HG03159 (cell line): ENCODE data around the gene DLAT.
"Not testable (repeated sequence)": the region's sequence is repeated elsewhere in the genome, so short reads cannot be mapped to it uniquely, and the experiment has no call there.

Experiments used
- ATAC-seq: cut with Tn5 transposase; IDR thresholded peaks from one replicate; pipeline ENCODE4 v1.9.1; 2021; ENCODE audit warnings: mild to moderate bottlenecking, moderate library complexity; ENCODE audit not compliant: unreplicated experiment

The DLAT gene

DNA sequence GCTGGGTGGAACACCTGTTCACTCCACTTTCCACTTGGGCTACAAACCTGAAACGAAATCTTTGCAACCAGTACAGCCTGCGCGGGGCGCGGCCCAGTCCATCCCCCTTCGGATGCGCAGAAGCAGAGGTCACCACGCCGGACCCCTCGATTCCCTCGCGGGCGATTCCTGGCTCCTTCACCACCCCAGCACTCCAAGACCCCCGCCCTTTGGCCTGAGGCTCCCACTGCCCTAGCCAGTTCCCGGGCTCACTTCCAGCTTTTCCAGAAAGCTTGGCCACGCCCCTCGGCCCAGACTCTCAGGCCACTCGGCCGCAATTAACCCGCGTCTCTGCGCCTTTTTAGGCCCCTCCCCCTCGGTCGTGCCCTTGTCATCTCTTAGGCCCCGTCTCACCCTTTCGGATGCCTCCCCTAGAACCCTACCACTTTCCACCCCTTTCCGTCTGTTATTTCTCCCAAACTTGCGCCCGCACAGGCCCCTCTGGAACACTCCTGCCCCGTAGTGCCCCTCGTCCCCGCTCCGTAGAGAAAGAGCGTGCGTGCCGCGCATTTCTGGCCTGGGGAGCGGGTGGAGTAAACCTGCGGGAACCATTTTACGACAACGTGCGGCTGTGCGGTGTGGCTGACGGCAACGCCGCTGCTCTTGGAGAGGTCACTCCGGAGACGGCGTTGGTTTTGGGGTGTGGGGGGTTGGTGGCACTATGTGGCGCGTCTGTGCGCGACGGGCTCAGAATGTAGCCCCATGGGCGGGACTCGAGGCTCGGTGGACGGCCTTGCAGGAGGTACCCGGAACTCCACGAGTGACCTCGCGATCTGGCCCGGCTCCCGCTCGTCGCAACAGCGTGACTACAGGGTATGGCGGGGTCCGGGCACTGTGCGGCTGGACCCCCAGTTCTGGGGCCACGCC, at the start of gene DLAT:
Gene DLAT, plus strand, starts transcription at position 636 of the 906 bp plus-strand sequence. Its CDS starts 65 bp downstream, at position 701.
- peak; percentile 74 for ATAC-seq

DNA sequence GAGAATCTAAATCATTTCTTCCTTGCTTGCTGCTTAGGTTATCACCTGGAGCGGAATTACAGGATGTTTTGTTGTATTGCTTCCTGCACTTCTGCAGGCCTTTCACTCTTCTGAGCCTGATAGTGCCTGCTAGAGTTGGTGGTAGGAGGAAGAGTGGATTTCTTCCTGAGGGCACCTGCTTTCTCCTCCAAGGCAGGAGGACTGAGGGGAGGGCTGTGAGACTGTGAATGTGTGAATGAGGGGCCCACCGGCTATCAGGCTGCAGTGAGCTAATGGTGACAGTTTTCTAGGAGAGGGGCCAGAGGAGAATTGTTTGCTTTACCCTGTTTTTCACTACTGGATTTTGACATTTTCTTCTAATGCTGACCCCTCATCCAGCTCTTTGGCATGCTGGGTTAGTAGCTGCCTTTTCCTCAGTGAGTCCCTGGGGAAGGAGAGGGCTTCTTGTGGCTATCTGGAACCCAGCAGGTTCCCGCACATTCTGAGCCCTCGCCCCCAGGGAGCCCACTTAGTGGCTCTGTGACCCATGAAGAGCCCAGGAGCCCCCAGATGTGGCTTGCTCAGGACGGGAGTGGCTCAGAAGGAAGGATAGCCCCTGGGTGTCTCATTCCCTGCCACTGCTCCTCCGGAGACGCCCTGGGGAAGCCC, 49.0 kb upstream of the DLAT start:
- ATAC-seq: no peak

DNA sequence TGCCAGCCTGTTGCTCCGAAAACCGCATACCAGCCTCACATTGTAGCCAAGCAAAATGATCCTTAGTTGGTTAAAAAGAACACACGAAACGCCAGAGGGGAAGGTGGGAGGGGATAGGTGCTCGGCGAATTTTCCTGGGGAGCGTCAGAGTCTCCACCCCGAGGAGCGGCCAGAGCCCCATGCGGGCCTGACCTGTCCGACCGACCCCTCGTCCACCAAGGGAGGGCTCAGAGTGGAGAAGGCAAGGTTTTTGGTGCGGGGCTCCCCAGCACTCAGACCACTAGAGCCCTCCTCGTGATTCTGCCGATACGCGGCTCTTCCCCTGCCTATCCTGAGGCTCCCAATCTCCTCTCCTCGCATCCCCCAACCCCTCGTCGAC, 48.5 kb upstream of the DLAT start:
- ATAC-seq: no peak

DNA sequence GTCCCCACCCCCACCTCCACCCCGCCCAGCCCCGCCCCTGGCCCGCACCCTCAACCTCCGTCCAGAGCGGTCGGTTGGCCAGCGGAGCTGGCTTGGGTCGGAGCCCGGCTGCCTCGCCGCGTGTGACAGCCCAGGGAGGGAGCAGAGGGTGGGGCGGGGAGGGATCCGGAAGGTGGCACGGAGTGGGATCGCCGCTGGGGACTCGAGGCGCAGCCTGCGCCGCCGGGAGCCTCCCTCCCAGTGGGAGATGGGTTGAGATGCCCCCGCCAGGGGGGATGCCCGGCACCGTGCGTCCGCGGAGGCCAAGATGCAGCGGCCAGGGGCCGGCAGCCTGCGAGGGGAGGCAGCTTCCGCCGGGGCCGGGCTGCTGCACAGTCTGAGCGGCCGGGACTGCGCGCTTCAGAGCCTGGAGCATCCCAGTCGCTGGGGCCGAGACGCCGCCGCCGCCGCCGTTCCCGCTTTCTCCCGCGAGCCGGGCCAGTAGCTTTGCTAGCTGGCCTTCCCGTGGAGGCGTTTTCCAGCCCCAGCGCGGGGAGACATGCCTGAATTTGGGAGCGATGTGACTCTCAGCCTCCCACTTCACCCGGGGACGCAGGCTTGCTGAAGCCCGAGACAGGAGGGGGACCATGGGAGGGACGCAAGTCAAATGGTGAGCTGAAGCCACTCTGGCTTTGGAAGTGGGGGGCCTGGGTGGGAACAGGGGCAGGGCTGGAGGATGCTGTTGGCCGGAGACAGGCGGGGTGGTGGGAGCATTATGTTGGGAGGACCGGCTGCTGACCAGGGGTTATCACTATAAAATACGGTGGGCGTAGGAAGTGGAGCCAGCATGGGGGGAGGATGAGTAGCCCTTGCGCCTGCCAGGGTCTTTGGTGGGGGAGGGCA, 47.8 kb upstream of the DLAT start:
- ATAC-seq: peak; percentile 42

DNA sequence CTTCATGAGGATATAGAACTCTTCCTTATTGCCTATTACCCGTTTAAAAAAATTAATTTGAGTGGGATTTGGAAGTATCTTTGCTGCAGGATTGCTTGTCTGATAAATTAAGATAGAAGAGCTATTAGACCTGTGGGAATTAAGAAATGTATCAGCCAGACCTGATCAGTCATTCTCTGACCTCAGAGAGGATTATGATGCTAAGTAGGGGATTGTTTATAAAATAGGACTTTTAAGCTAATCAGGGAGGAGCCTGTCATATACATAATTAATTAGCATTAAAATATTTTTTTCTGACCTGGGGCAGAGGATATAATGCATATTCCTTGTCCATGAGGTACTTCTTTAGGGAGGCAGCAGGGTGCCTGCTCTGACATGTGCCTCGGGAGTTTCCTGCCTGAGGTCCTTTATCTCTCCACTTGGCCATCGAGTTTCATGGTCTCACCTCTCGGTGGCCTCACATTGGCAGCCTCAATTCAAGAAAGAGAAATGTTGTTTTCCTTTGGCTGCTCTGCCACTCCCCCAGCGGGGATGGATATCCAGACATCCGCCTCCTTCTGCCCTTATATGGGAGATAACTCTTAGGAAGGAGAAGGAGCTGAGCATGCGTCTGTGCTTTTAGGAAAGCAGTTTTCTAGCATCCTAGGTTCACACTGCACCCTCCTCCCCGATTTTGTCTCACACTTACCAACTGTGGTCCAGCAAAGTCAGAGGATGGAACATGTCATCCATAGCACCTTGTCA, 47.0 kb upstream of the DLAT start:
- no peak for ATAC-seq

DNA sequence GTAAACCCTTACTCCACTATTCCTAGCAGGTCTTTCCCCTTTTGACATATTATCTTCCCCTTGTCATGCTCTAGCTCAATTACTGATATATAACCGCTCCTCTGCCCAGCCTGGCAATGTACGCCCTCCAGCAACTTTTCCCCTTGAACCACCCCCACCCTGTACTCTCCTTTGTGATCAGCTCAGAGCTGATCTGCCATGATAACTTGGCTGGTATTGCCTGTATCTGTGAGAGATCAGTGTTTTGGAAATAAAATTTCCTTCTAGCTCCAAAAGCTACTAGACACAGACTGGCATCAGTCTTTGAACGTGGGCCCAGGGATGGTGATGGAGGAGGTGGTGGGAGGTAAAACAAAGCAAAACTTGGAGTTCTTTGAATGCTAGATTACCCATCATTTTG, 45.1 kb upstream of the DLAT start:
- ATAC-seq: no peak

DNA sequence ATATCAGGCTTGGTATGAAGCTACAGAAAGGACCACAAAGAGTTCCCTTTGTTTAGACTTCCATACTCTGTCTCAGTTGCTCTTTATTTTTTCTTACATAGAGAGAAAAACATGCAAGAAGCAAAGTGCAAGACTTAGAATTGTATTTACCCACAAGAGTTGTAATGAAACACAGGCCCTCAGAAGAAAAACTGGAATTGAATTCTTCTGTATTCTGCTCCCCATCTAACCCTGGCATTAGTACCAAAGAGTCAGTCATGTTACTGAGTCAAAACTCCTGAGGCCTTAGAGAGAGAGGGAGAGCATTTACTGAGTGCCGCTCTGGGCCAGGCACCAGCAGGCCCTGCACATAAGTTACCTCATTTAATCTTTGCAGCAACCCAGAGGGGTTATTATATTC, 43.9 kb upstream of the DLAT start:
- ATAC-seq: no peak

DNA sequence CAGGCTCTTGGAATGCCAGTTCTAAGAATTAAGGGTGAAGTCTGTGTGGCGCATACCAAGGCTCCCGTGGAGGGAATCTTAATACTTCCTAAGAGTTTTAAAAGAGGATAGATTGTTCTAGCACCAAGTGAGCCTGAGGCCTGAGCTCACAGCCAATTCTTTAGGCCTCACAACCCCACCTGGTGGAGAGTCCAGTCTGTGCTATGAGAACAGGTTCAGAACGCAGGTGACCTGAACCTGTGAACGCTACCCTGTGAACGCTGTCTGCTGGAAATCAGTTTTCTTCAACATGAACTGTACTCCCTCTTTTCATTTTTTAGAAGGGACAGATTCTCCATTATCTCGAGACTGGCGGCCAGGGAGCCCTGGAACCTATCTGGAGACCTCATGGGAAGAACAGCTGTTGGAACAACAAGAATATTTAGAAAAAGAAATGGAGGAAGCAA, 43.2 kb upstream of the DLAT start:
- peak; percentile 72 for ATAC-seq

DNA sequence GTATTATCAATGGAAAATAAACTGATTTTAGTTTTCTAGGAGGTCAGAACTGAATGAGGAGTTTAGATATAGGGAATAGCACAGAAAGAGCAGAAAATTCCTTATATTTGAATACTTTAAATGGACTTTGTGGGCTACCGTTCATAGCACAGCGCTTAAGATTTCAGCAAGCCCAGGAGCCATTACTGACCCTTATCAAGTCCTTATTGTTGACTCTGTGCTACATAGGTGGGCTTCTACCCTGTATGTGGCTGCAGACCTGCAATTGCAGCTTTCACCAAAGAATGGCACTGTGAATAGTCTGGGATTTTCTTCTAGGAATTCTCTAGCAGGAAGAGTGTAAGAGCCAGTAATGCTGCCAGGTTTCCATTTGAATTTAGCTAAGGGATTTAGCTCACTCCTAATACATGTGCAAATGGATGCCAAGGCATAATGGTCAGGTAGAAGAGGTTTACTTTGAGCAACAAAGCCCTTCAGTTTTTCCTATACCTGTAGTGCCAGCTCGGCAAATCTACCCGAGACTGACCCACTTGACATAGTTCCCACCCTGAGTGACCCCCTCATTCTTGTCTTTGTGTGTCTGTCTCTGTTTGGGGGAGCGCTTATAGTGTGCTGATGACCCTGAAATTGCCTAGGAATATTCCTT, 42.5 kb upstream of the DLAT start:
- ATAC-seq: no peak

DNA sequence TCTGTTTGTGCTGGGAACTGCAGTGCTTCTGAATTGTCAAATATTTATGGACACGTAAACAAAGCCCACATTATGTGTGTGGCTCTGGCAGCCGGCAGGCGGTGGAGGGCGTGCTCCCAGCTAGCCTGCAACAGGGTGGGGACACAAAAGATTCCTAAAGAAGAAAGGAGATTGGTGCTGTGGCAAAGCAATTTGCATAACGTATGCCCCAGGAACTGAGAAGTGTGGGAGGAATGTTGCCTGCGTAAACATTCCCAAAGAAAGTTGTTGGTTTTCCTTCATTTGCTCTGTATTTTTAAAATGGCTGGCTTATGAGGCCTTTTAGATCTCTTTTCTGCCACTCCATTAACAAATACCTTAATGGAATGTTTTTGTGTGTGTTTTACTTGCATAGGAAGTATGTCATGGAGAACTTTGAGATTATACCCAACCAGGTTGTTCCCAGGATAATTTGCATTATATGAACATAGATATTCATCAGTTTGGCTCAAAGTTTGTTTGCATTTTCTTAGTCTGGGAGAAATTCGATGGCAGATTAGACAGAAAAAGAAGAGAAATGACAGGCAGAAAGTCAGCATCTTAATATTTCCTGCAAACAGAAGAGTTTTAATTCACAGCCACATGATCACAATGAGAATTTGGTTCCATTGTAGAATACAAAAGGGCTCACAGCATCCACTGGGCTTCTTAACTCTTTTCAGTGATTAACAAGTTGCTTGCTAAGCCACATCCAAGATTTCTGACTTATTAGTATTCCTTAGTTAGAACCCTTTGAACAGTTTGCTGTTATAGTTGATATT, 41.8 kb upstream of the DLAT start:
- ATAC-seq: no peak

DNA sequence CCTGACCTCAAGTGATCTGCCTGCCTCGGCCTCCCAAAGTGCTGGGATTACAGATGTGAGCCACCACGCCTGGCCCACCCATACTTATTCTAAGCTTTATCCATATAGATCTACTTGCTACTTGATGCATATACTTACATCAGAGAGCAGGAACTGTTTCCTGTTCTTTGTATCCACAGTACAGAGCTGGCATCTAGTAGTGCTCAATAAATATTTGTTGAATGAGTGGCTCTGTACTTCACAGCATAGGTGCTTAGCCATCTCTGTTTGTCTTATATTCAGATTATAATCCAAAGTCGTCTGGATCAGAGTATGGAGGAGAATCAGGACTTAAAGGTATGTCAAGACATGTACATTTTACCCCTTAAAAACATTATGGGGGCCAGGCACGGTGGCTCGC, 38.6 kb upstream of the DLAT start:
- no peak for ATAC-seq

DNA sequence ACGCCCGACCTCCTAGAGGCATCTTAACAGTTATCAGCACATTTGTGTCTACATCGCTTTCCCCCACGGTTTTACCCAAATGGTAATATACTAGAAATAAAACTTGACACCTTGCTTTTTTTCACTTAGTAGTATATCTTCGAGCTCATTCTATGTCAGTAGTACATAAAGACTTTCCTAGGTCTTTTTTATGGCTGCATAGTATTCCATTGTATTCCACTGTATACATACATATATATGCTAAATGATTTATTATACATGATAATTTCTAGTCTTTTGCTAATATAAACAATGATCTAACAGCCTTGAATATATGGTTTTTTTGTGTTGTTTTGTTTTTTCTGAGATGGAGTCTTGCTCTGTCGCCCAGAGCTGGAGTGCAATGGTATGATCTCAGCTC, 34.8 kb upstream of the DLAT start:
- ATAC-seq: no peak

DNA sequence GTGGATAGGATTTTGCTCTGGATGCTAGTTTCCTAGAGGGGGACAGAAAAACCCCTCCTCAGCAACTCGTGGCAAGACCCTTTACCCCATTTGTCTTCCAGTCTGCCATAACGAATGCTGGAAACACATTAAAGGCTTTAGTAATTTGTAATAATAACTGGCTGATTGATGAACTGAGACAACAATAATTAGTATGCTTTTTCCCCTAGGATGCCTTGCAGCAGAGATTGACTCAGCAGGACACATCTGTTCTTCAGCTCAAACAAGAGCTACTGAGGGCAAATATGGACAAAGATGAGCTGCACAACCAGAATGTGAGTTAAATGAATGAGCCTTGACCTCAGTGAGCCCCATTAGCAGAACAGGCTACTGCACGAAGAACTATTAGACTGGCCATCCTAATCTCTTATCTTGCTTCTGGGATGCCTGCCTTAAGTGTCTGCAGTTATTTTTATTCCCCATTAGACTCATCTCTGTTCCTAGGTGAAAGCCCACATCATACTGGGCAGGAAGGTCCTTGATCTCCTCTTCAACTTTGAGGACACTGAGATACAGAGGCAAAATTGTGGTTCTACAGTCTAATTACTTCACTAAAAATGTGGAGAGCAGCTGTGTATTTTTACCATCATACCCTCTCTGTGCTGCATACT, 32.9 kb upstream of the DLAT start:
- no peak for ATAC-seq

DNA sequence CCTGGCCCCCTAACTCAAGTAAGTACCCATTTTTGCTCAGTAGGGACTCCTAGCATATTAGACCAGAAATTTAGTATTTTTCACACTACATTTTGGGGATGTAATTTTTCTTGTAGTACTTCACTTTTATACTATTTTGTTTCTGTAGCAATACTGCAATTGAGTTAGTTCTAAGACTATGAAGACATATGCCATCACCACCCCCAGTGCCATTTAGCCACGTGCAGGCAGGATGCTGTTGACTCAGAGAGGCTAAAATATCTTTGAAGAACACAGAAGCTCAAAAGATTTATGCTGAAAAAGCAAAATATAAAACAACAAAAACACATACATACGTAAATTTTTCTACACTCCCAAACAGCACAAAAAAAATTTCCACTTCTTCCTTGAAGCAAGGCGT, 29.1 kb upstream of the DLAT start:
- no peak for ATAC-seq

DNA sequence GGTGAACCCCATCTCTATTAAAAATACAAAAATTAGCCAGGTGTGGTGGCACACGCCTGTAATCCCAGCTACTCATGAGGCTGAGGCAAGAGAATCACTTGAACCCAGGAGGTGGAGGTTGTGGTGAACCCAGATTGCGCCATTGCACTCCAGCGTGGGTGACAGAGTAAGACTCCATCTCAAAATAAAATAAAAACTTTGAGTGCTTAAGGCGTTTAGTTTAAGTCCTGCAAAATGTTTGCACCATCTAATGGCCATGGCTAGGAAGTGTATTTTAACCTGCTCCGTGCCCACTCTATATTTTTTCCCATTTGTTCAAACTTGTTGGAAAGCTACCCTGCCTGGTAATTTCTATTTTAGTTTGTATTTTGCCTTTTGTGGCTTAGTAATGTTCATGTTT, 28.5 kb upstream of the DLAT start:
- ATAC-seq: not testable (repeated sequence)

DNA sequence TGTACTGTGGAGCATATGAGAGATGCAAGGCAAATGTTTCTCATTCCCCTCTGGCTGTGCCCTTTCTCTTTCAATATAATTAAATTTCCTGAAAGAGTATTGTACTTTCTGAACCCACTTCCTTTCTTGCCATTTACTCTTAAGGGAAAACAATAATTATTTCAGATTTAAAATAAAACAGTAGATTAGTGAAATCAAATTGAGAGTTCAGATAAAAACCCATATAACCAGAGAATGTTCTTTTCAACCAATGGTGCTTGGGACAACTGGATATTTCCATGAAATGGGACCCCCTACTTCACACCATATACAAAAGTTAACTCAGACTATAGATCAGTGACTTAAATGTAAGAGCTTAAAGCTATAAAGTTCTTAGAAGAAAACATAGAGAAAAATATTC, 26.1 kb upstream of the DLAT start:
- no peak for ATAC-seq

DNA sequence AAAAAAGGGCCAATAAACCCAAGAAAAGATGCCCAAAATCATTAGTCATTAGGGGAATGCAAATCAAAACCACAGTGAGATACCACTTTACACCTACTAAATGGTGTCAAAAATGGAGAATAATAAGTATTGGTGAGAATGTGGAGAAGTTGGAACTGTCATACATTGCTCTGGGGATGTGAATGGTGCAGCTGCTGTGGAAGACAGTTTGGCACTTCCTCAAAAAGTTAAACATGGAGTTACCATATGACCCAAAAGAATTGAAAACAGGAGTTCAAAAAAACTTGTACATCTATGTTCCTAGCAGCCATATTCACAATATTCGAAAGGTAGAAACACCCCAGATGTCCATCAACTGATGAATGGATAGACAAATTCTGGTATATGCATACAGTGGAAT, 24.5 kb upstream of the DLAT start:
- ATAC-seq: no peak

DNA sequence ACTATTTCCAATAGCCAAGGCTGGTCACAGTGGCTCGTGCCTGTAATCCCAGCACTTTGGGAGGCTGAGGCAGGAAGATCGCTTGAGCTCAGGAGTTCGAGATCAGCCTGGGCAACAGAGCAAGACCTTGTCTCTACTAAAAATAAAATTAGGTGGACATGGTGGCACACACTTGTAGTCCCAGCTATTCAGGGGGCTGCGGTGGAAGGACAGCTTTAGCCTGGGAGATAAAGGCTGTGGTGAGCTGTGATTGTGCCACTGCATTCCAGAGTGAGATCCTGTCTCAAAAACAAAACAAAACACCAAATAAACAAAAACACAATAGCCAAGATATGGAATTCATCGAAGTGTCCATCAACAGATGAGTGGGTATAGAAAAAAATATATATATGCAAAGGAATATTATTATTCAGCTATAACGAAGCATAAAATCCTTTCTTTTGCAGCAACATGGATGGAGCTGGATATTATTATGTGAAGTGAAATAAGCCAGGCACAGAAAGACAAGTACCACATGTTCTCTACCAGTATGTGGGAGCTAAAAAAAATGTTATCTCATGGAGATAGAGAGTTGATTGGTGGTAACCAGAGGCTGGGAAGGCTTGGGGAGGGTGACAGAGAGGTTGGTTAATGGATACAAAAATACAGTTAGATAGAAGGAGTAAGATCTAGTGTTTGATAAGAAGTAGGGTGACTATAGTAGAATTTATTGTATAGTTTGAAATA, 22.6 kb upstream of the DLAT start:
- no peak for ATAC-seq
